Measurements from ENCODE around the gene TBC1D10B. TPM values are rescaled to one million over a fixed set of nuclear protein-coding genes. Genes with fewer than 3 reads are reported as not detected.

TBC1D10B gene
- total RNA-seq, 6 experiments from 2014 or later = 44.6 to 51.6 (median 46.3) TPM

DNA sequence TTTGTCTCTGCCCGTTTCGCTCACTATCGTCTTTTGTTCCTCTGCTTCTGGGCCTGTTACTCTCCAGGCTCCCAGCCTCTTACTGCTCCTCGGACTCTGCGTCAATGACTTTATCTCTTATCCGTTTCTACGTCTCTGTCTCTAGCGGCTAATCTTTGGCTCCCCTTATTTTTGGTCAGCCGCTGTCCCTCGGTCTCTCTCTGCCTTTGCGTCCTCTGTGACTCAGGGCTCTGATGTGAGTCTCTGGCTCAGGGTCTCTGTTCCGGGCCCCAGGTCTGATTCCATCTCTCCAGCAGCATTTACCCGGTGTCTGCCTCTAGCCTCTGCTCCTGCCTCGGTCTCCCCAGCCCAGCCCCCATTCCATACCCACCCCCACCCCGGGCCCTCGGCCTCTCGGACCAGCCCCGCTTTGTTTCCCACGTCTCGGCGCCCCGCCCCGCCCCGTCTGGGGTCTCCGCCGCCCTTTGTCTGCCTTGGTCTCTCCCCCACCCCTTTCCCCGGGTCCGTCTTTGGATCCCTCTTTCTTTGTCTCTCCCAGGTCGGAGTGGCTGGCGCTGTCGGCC, 24.4 kb upstream of the TBC1D10B start:
- TF ChIP-seq, protein P1, sequence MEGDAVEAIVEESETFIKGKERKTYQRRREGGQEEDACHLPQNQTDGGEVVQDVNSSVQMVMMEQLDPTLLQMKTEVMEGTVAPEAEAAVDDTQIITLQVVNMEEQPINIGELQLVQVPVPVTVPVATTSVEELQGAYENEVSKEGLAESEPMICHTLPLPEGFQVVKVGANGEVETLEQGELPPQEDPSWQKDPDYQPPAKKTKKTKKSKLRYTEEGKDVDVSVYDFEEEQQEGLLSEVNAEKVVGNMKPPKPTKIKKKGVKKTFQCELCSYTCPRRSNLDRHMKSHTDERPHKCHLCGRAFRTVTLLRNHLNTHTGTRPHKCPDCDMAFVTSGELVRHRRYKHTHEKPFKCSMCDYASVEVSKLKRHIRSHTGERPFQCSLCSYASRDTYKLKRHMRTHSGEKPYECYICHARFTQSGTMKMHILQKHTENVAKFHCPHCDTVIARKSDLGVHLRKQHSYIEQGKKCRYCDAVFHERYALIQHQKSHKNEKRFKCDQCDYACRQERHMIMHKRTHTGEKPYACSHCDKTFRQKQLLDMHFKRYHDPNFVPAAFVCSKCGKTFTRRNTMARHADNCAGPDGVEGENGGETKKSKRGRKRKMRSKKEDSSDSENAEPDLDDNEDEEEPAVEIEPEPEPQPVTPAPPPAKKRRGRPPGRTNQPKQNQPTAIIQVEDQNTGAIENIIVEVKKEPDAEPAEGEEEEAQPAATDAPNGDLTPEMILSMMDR (IDR thresholded peaks at IDR 0.05) = no peak
- no peak for DNase-seq
- Mint-ChIP-seq H3K36me3 (ENCODE audit: low read depth) (no peaks in the 10 kb centered on the region), H3K27ac (peak overlapping the region; percentile 91), H3K27me3 (ENCODE audit: insufficient read depth) (no peaks in the 10 kb centered on the region; the same call in 1 of the 2 replicates), H3K4me3 (peak overlapping the region; percentile 91), H3K9me3 (no peaks in the 10 kb centered on the region), H3K4me1 (ENCODE audit: low read depth) (peaks cover 32% of the 10 kb centered on the region)

DNA sequence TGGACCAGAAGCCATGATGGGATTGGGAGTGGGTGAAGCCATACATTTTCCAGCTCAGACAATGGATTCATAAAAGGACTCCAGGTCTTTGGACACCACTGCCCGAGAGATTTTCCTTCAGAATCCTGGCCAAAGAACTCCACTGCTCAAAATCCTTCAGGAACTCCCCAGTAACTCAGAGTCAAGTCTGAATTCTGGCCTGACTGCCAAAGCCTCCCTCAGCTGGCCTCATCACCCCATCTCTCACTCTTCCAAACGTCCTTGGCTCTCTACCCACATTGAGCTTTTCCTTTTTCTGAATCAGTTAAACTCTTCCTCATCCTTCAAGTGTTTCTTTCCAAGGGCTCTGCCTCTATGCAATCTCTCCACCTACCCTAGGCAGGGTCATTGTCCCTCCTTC, 13.2 kb upstream of the TBC1D10B start:
- Mint-ChIP-seq H3K9me3 (no peaks in the 10 kb centered on the region), H3K4me1 (ENCODE audit: low read depth) (peaks cover 12% of the 10 kb centered on the region), H3K27me3 (ENCODE audit: insufficient read depth) (no peaks in the 10 kb centered on the region), H3K27ac (no peak overlapping the region), H3K36me3 (ENCODE audit: low read depth) (peaks cover 5% of the 10 kb centered on the region), H3K4me3 (no peak overlapping the region; the same call in 1 of the 2 replicates)
- no peak for DNase-seq
- TF ChIP-seq, protein P1 (IDR thresholded peaks at IDR 0.05) = no peak

DNA sequence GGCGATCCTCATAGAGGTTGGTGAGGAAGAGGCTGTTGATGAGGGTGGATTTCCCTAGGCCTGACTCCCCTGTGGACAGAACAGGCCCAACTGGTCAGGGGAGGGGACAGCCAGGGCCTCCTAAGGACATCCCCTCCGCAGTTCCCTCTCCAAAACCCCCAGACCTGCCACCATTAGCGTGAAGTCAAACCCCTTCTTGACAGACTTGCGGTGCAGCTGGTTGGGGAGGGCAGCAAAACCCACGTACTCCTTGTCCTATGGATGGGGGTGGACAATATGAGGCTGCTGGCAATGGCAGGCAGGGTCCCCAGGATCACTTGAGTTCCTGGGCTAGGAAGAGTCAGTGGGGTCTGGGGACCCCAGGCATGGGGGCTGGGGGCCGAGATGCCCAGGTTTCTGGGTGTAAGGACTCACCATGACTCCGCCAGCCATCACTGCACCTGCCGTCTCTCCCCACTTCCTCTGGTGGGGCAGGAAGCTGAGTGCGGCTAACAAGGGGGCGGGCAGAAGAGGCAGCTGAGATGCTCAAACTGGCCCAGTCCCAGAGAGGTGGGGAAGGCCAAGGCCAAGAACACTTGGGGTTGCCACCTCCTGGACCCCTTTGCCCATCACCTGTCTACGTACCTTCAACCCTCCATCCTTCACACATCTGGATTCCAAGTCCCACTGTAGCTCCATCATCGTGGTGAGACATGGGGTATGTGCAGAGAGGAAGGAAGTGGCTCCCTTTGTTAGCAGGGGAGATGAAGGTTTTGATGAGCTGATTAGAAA, 12.0 kb upstream of the TBC1D10B start, which contains the start of gene SEPTIN1:
Gene SEPTIN1 (minus strand): TSS at position 451 of the 771 bp plus-strand sequence. CDS start 19 bp downstream, at position 432.
- no peaks in the 10 kb centered on the region; the same call in 1 of the 2 replicates for H3K27me3 Mint-ChIP-seq (ENCODE audit: insufficient read depth)
- TF ChIP-seq, protein P1 (IDR thresholded peaks at IDR 0.05) = no peak
- no peak within 1 kb of the TSS for H3K4me3 Mint-ChIP-seq
- DNase-seq = no peak
- H3K9me3 Mint-ChIP-seq = no peaks in the 10 kb centered on the region
- H3K4me1 Mint-ChIP-seq (ENCODE audit: low read depth) = peaks cover 20% of the 10 kb centered on the region
- no peak within 1 kb of the TSS for H3K27ac Mint-ChIP-seq
- H3K36me3 Mint-ChIP-seq (ENCODE audit: low read depth) = peaks cover 5% of the 10 kb centered on the region

DNA sequence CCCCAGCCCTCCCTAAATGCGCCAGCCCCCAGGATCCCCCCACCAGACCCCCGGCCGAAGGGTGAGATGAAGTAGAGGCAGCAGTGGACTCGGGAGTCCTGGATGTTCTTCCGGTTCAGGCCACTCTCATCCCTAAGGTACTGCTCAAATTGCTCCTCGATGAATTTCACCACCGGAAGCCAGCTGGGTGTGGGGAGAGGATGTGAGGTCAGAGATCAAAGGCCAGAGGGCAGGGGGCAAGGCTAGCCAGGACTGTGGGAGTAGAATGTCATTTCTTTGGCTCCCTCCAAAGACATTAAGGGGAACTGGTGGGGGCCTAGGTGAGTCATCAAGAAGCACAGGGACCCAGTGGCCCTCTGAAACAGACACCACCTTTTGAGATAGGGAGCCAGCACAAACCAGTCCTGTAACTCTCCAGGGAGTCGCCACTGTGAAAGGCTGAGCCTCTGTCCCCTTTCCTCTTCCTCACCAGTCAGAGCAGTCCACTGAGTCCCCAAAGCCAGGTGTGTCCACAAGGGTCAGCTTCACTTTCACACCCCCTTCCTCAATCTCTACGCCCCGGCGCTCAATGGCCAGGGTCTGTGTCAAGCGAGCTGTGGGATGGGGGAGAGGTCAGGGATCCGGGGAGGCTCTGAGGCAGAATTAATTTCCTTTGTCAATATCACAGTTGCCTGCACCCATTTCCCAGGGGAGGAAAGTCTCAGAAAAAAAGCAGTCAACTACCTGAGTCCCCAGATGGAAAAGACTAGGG, 11.2 kb upstream of the TBC1D10B start:
- H3K27ac Mint-ChIP-seq = no peak overlapping the region
- peaks cover 24% of the 10 kb centered on the region for H3K4me1 Mint-ChIP-seq (ENCODE audit: low read depth)
- TF ChIP-seq, protein P1 (IDR thresholded peaks at IDR 0.05) = no peak
- DNase-seq = no peak
- no peak overlapping the region for H3K4me3 Mint-ChIP-seq
- H3K27me3 Mint-ChIP-seq (ENCODE audit: insufficient read depth) = no peaks in the 10 kb centered on the region; the same call in 1 of the 2 replicates
- no peaks in the 10 kb centered on the region for H3K9me3 Mint-ChIP-seq
- H3K36me3 Mint-ChIP-seq (ENCODE audit: low read depth) = peaks cover 5% of the 10 kb centered on the region

DNA sequence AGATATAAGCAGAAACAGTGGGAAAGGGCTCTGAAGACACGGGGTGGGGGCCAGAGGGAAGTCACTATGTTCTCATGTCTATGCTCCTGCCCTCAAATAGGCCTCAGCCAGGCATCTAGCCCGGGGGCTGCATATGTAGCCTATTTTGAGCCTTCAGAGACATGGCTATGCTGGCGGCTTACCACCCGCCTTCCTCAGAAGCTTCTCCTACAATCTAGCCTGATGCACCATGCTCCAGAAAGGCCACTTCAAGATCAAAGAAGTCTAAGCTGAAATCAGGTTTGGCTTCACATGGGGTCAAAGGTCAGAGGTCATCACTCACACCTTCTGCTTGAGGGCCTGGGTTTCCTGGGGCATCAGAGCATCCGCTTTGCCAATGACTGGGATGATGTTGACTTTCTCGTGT, 10.5 kb upstream of the TBC1D10B start:
- H3K4me1 Mint-ChIP-seq (ENCODE audit: low read depth) = peaks cover 24% of the 10 kb centered on the region
- no peak overlapping the region for H3K4me3 Mint-ChIP-seq
- H3K36me3 Mint-ChIP-seq (ENCODE audit: low read depth) = peaks cover 5% of the 10 kb centered on the region
- no peak overlapping the region for H3K27ac Mint-ChIP-seq
- no peaks in the 10 kb centered on the region for H3K9me3 Mint-ChIP-seq
- no peak for DNase-seq
- TF ChIP-seq, protein P1 (IDR thresholded peaks at IDR 0.05) = no peak
- H3K27me3 Mint-ChIP-seq (ENCODE audit: insufficient read depth) = no peaks in the 10 kb centered on the region; the same call in 1 of the 2 replicates

Measured in HFFc6 (cell line).